ENCODE data around the gene RUNX2. TPM values are rescaled to one million over a fixed set of nuclear protein-coding genes. Genes with fewer than 3 reads are reported as not detected.
A peak's percentile ranks its signal among the peaks of the same experiment; 100 is the strongest.

The RUNX2 gene
- total and polyA plus RNA-seq, 2 of the 8 experiments (the other 6 are each of a cell fraction or from before 2014, with no cell fraction given) = 0.26 to 1.2 TPM

DNA sequence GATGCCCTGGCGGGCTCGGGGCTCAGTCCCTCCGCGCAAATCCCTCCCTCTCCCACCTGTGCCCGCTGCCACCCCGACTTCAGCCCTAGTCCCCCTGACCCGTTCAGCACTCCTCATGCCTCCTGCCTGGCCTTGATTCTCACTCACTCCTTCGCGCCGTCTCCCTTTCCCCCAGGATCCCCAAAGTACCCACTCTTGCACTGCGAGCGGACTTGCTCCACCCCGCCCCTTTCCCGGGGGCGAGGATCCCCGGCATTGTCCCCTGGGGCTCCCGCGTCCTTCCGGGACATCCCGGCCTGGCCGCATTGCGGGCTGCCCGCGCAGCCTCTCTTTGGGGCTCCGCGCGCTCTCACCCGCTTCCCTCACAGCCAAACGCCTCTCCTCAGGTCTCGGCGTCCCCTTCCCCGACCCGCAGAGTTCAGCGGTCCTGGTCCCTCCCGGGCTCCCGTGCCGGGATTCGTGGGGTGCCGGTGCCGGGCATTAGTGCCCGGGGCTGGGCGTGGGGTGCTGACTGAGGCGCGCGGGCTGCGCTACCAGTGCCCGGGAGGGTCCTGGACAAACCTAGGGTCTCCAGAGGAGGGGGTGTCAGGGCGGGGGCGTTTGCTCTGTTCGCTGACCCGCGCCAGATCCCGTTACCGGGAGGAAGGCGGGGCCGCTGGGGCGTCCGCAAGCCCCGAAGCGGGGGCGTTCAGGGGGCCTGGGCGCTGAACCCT is 95.1 kb downstream of the RUNX2 start (continued):
- TF ChIP-seq CEBPB (IDR thresholded peaks at IDR 0.05; ENCODE audit: low read depth, low read length) (no peak), SAP30 (IDR thresholded peaks at IDR 0.05; ENCODE audit: insufficient read depth, insufficient replicate concordance, low read length) (peak; percentile 62), TAF1 (IDR thresholded peaks at IDR 0.05; ENCODE audit: low read depth, low read length) (no peak), CHD2 (IDR thresholded peaks at IDR 0.05; ENCODE audit: low read length) (no peak), SP2 (IDR thresholded peaks at IDR 0.05; ENCODE audit: low read length) (no peak), RFX5 (IDR thresholded peaks at IDR 0.05; ENCODE audit: borderline replicate concordance, low read depth, low read length) (no peak), CREB1 (IDR thresholded peaks at IDR 0.05) (no peak), RXRA (IDR thresholded peaks at IDR 0.05; ENCODE audit: insufficient read depth, low read depth, low read length) (no peak), JUND (IDR thresholded peaks at IDR 0.05; ENCODE audit: low read length) (no peak), MAFK (IDR thresholded peaks at IDR 0.05; ENCODE audit: low read depth, low read length) (no peak), HDAC6 (IDR thresholded peaks at IDR 0.05; ENCODE audit: low read depth, low read length) (no peak), GTF2F1 (IDR thresholded peaks at IDR 0.05; ENCODE audit: borderline replicate concordance, low read depth, low read length) (no peak), TCF12 (IDR thresholded peaks at IDR 0.05; ENCODE audit: low read depth, low read length) (no peak), SUZ12 (IDR thresholded peaks at IDR 0.05; ENCODE audit: low read length) (peak; percentile 77), KDM5A (IDR thresholded peaks at IDR 0.05; ENCODE audit: low read length) (no peak), NANOG (IDR thresholded peaks at IDR 0.05; ENCODE audit: insufficient read depth, low read depth, low read length, poor library complexity, severe bottlenecking) (no peak), BCL11A (IDR thresholded peaks at IDR 0.05; ENCODE audit: low read depth in 2 of 2, low read length in 2 of 2) (no peak), CHD1 (IDR thresholded peaks at IDR 0.05; ENCODE audit: low read depth, low read length) (no peak; the same call in 1 of the 2 replicates), CTBP2 (IDR thresholded peaks at IDR 0.05; ENCODE audit: borderline replicate concordance, insufficient read depth, insufficient read length, low read length) (peak; percentile 98), SIX5 (IDR thresholded peaks at IDR 0.05; ENCODE audit: low read depth, low read length) (no peak)
- TF ChIP-seq, protein P1, sequence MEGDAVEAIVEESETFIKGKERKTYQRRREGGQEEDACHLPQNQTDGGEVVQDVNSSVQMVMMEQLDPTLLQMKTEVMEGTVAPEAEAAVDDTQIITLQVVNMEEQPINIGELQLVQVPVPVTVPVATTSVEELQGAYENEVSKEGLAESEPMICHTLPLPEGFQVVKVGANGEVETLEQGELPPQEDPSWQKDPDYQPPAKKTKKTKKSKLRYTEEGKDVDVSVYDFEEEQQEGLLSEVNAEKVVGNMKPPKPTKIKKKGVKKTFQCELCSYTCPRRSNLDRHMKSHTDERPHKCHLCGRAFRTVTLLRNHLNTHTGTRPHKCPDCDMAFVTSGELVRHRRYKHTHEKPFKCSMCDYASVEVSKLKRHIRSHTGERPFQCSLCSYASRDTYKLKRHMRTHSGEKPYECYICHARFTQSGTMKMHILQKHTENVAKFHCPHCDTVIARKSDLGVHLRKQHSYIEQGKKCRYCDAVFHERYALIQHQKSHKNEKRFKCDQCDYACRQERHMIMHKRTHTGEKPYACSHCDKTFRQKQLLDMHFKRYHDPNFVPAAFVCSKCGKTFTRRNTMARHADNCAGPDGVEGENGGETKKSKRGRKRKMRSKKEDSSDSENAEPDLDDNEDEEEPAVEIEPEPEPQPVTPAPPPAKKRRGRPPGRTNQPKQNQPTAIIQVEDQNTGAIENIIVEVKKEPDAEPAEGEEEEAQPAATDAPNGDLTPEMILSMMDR (IDR thresholded peaks at IDR 0.05; ENCODE audit: control extremely low read depth in 1 of 3, insufficient read depth in 1 of 3, low read depth in 1 of 3, low read length in 3 of 3) = no peak
- TF ChIP-seq, protein P2, sequence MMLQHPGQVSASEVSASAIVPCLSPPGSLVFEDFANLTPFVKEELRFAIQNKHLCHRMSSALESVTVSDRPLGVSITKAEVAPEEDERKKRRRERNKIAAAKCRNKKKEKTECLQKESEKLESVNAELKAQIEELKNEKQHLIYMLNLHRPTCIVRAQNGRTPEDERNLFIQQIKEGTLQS (IDR thresholded peaks at IDR 0.05; ENCODE audit: insufficient read depth, low read depth, low read length) = no peak

Data from H1 (cell line).